Endothelial cell of umbilical vein (primary cell): Measurements from ENCODE around the gene SLC8A1. TPM values are rescaled to one million over a fixed set of nuclear protein-coding genes. Genes with fewer than 3 reads are reported as not detected.

Experiments
- BruUV-seq: library from RNA; stranded (reverse); fragments of 400-500 nt; replicated peaks from 2 replicates; lab custom pipeline; 2021; lab: Mats Ljungman, UMichigan
- CTCF ChIA-PET: fragments of 300-600, 350-600 bp; sonication (Branson Sonifier 250); formaldehyde crosslinking; loops from one replicate; lab custom pipeline; 2021; ENCODE audit warnings: antibody characterized with exemption, inconsistent platforms; lab: Charles Lee
- POLR2A ChIA-PET: fragments of 300-600, 350-600 bp; sonication (Branson Sonifier 250); formaldehyde crosslinking; loops from one replicate; lab custom pipeline; 2021; ENCODE audit warnings: antibody characterized with exemption, inconsistent platforms; lab: Charles Lee
- DNase-seq: peaks from one replicate; pipeline ENCODE4 v3.0.0-alpha.2; 2011; ENCODE audit warnings: low read depth, low spot score
- FAIRE-seq: peaks from 2 replicates; lab custom pipeline; 2011; peaks lifted over from hg19 to GRCh38; lab: Jason Lieb, UNC
- H2AFZ ChIP-seq: 2 replicates; pipeline ENCODE4 v1.6.0; 2012; ENCODE audit warnings: low read depth, low read length, control low read depth, inconsistent platforms
- H3K27ac ChIP-seq: 2 replicates; pipeline ENCODE4 v1.5.1; 2011; ENCODE audit warnings: low read depth, mild to moderate bottlenecking, control low read depth, low read length, moderate library complexity; ENCODE audit not compliant: insufficient read depth
- H3K27me3 ChIP-seq, 2 experiments: 2 replicates each; pipeline versions ENCODE4 v1.6.0 to v1.6.1; 2011; ENCODE audit warnings: low read length in 2 of 2, mixed read lengths in 1 of 2; ENCODE audit not compliant: control insufficient read depth in 2 of 2, insufficient read depth in 2 of 2
- H3K36me3 ChIP-seq, 2 experiments: 2 replicates in 1 of 2; 3 replicates in 1 of 2; pipeline ENCODE4 v1.5.1; 2011; ENCODE audit warnings: low read length in 2 of 2, mild to moderate bottlenecking in 1 of 2, moderate library complexity in 1 of 2; ENCODE audit not compliant: control insufficient read depth in 2 of 2, insufficient read depth in 2 of 2; ENCODE audit errors: extremely low read depth in 1 of 2
- H3K4me1 ChIP-seq: 3 replicates; pipeline ENCODE4 v1.5.1; 2011; ENCODE audit warnings: mild to moderate bottlenecking, low read length; ENCODE audit not compliant: control insufficient read depth, insufficient read depth; ENCODE audit errors: extremely low read depth
- H3K4me2 ChIP-seq: 2 replicates; pipeline ENCODE4 v1.6.1; 2011; ENCODE audit warnings: low read length, control low read depth, mixed read lengths; ENCODE audit not compliant: insufficient read depth
- H3K4me3 ChIP-seq, 3 experiments: fragments of 200-600 bp in 1 of 3; sonication (generic), shearing (Covaris generic) in 1 of 3; replicated peaks in 1 of 3; 2 replicates each; pipeline ENCODE4 v1.5.1; 2011 to 2016; ENCODE audit warnings: control low read depth in 3 of 3, low read length in 3 of 3, mild to moderate bottlenecking in 2 of 3, inconsistent platforms in 1 of 3, low read depth in 1 of 3, moderate library complexity in 1 of 3; ENCODE audit not compliant: insufficient read depth in 1 of 3
- H3K79me2 ChIP-seq: 2 replicates; pipeline ENCODE4 v1.6.0; 2012; ENCODE audit warnings: low read length, inconsistent platforms; ENCODE audit not compliant: control insufficient read depth, insufficient read depth
- H3K9ac ChIP-seq: replicated peaks from 2 replicates; pipeline ENCODE3; 2011; ENCODE audit warnings: low read length, control low read depth; ENCODE audit not compliant: insufficient read depth; ENCODE audit errors: extremely low read depth
- H3K9me1 ChIP-seq: replicated peaks from 3 replicates; pipeline ENCODE4 v1.6.0; 2011; ENCODE audit warnings: mild to moderate bottlenecking, low read length; ENCODE audit not compliant: control insufficient read depth, insufficient read depth; ENCODE audit errors: extremely low read depth
- H3K9me3 ChIP-seq: replicated peaks from 2 replicates; pipeline ENCODE4 v1.5.1; 2012; ENCODE audit warnings: low read length, inconsistent platforms; ENCODE audit not compliant: control insufficient read depth, insufficient read depth
- H4K20me1 ChIP-seq: replicated peaks from 2 replicates; pipeline ENCODE3; 2011; ENCODE audit warnings: mild to moderate bottlenecking, low read length; ENCODE audit not compliant: control insufficient read depth, insufficient read depth; ENCODE audit errors: extremely low read depth
- CTCF ChIP-seq, 2 donors: IDR thresholded peaks; 1 replicate in 1 of 2; 2 replicates in 1 of 2; pipeline ENCODE4 v1.5.1; 2011; ENCODE audit warnings: low read length in 2 of 2, mild to moderate bottlenecking in 2 of 2, moderate library complexity in 2 of 2, control low read depth in 1 of 2, inconsistent platforms in 1 of 2, low read depth in 1 of 2; ENCODE audit not compliant: insufficient read depth in 1 of 2; ENCODE audit errors: extremely low read depth in 1 of 2
- EZH2 ChIP-seq: IDR thresholded peaks from 2 replicates; pipeline ENCODE4 v1.6.1; 2012; ENCODE audit warnings: borderline replicate concordance, low read depth, mild to moderate bottlenecking, moderate library complexity, low read length, inconsistent platforms; ENCODE audit not compliant: severe bottlenecking
- FOS ChIP-seq: IDR thresholded peaks from 2 replicates; pipeline ENCODE4 v1.6.1; 2011; ENCODE audit warnings: mild to moderate bottlenecking, low read length, moderate library complexity, borderline replicate concordance; ENCODE audit not compliant: insufficient read depth
- GATA2 ChIP-seq: IDR thresholded peaks from 2 replicates; pipeline ENCODE4 v1.7.0; 2011; ENCODE audit warnings: low read depth, mild to moderate bottlenecking, moderate library complexity, mixed read lengths, low read length; ENCODE audit not compliant: insufficient read length, insufficient read depth
- JUN ChIP-seq: IDR thresholded peaks from 2 replicates; pipeline ENCODE4 v1.6.1; 2011; ENCODE audit warnings: borderline replicate concordance, low read depth; ENCODE audit not compliant: insufficient read length, insufficient read depth
- MAX ChIP-seq: IDR thresholded peaks from 2 replicates; pipeline ENCODE4 v1.6.1; 2011; ENCODE audit not compliant: insufficient read depth, insufficient read length
- MYC ChIP-seq: IDR thresholded peaks from one replicate; pipeline ENCODE4 v1.6.1; 2011; ENCODE audit warnings: mild to moderate bottlenecking, low read depth, low read length
- POLR2A ChIP-seq: IDR thresholded peaks from 2 replicates; pipeline ENCODE4 v1.6.1; 2012; ENCODE audit warnings: low read depth, mild to moderate bottlenecking, control low read depth, low read length
- POLR2AphosphoS5 ChIP-seq: IDR thresholded peaks from 2 replicates; pipeline ENCODE4 v1.6.1; 2012; ENCODE audit warnings: low read depth, mild to moderate bottlenecking, control low read depth, low read length, moderate library complexity; ENCODE audit not compliant: insufficient read depth
- dilution Hi-C: fragments of 300-500 bp; cut with MboI; formaldehyde crosslinking; loops from one replicate; pipeline ENCODE4 v1.15.0; 2019; ENCODE audit warnings: low sequenced_read_pairs; ENCODE audit not compliant: extremely low pct_ligation_motif_present
- intact Hi-C: fragments of 100-400 bp; cut with micrococcal nuclease; formaldehyde crosslinking; loops from one replicate; pipeline ENCODE4 v1.10.0; 2022
- polyA plus RNA-seq, 4 experiments: library from polyadenylated mRNA; depleted of rRNA in 3 of 4; stranded (reverse) in 3 of 4; unstranded in 1 of 4; fragments of >200 nt; gene quantifications; 2 replicates each; pipeline versions ENCODE4 v1.2.1 to v1.2.3, GENCODE V29; 2011 to 2012; ENCODE audit warnings: missing spikeins in 1 of 4
- total RNA-seq: library from RNA; stranded (reverse); gene quantifications from 2 replicates; pipeline ENCODE4 v1.2.3, GENCODE V29; 2021

SLC8A1 gene
- total and polyA plus RNA-seq, 2 donors (not counting 3 experiments of a cell fraction or from before 2014, with no cell fraction given) = 0.19 to 1.8 TPM

- H3K36me3 ChIP-seq = no peaks in the 10 kb centered on the region
- H3K9me3 ChIP-seq = no peaks in the 10 kb centered on the region
- H3K4me2 ChIP-seq = no peak overlapping the region
- no peak overlapping the region for H3K27ac ChIP-seq
- no peaks in the 10 kb centered on the region for H4K20me1 ChIP-seq
- no peaks in the 10 kb centered on the region for H3K4me1 ChIP-seq
- no peaks in the 10 kb centered on the region for H3K27me3 ChIP-seq
- POLR2A ChIA-PET = no interaction called here
- intact Hi-C loops (no loop called here), dilution Hi-C loops (no loop called here)
- TF ChIP-seq GATA2 = no peak
- TF ChIP-seq EZH2 = no peak
- TF ChIP-seq JUN = no peak
- no peak for TF ChIP-seq POLR2AphosphoS5
- TF ChIP-seq MYC = no peak
- TF ChIP-seq MAX = no peak
- TF ChIP-seq CTCF (IDR thresholded peaks at IDR 0.05; ENCODE audit: extremely low read depth in 1 of 2, insufficient read depth in 1 of 2, low read depth in 1 of 2, low read length in 2 of 2) = no peak
- TF ChIP-seq FOS = no peak
- TF ChIP-seq POLR2A = no peak
- CTCF ChIA-PET = no interaction called here
- no peak overlapping the region for H3K9ac ChIP-seq
- DNase-seq (no peak), FAIRE-seq (no peak)
- H3K79me2 ChIP-seq = no peaks in the 10 kb centered on the region
- no TSS peak for BruUV-seq
- H2AFZ ChIP-seq = no peak overlapping the region
- H3K4me3 ChIP-seq = no peak overlapping the region
- no peaks in the 10 kb centered on the region for H3K9me1 ChIP-seq
Observed at GRCh38 chr2:40394597-40394996, 57.3 kb downstream of the SLC8A1 start.
